SK-N-MC (cell line): ENCODE results near the gene PARP4.
"Not testable (repeated sequence)": the region's sequence is repeated elsewhere in the genome, so short reads cannot be mapped to it uniquely, and the experiment has no call there.

Experiments
- DNase-seq: peaks from one replicate; pipeline ENCODE4 v3.0.0-alpha.2; 2011; ENCODE audit warnings: low read depth, low spot score
- H3K27ac ChIP-seq: fragments of 200-600 bp; sonication (generic); 2 replicates; pipeline ENCODE4 v1.5.1; 2016; ENCODE audit warnings: mixed run types
- H3K36me3 ChIP-seq: fragments of 200-600 bp; sonication (generic); 2 replicates; pipeline ENCODE4 v1.6.1; 2017; ENCODE audit warnings: antibody characterized with exemption, low read length, mixed read lengths; ENCODE audit not compliant: insufficient read depth
- H3K4me3 ChIP-seq: fragments of 200-600 bp; sonication (generic); 2 replicates; pipeline ENCODE4 v1.5.1; 2016
- H3K9ac ChIP-seq: fragments of 200-600 bp; sonication (generic); 2 replicates; pipeline ENCODE4 v1.8.0; 2017; ENCODE audit warnings: mixed run types, mixed read lengths; ENCODE audit not compliant: insufficient read length
- H3K9me3 ChIP-seq: fragments of 200-600 bp; sonication (generic); 2 replicates; pipeline ENCODE4 v1.6.1; 2017; ENCODE audit warnings: low read depth, mild to moderate bottlenecking, antibody characterized with exemption, low read length, moderate library complexity, mixed read lengths
- EZH2 ChIP-seq: fragments of 200-600 bp; sonication (generic); IDR thresholded peaks from one replicate; pipeline ENCODE4 v1.6.1; 2017; ENCODE audit warnings: antibody characterized with exemption
- FOXP2 ChIP-seq: optimal IDR thresholded peaks from 2 replicates; pipeline ENCODE3; 2011; ENCODE audit warnings: mild to moderate bottlenecking, moderate library complexity; ENCODE audit not compliant: insufficient read depth; ENCODE audit errors: extremely low read length, control extremely low read depth
- POLR2AphosphoS5 ChIP-seq: IDR thresholded peaks from 2 replicates; pipeline ENCODE4 v1.6.1; 2012; ENCODE audit warnings: mild to moderate bottlenecking, low read depth, low read length, borderline replicate concordance

Gene PARP4

DNA sequence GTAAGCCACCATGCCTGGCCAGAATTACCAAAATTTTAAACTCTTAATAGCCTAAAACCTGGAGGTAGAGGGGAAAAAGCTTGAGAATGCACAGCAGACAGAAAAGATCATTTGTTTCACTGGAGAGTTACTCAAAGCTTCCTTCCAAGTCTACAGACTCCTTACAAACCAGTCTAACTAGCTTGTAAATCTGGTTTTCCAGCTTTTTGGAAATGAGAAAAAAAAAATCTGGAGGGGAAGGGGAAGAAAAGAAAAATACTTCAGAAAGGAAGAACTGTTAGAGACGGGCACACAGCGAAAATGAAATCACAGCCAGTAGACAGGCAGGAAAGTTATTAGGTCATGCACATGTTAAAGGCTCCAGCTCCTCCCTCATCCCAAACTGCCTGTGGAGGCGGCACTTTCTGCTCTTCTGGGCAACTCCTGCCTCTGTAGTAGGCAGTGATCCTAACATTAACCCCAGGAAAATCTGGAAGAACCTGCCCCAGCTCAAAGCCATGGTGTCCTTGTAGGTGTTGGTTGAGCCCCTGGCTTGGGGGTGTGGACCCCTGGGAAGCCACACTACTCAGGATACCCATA, 17.3 kb downstream of the PARP4 start:
- peaks cover 71% of the 10 kb centered on the region for H3K36me3 ChIP-seq
- H3K9ac ChIP-seq, result no peak overlapping the region
- TF ChIP-seq POLR2AphosphoS5 (no peak), EZH2 (no peak), FOXP2 (no peak)
- DNase-seq, result no peak
- no peak overlapping the region for H3K27ac ChIP-seq
- no peak overlapping the region for H3K4me3 ChIP-seq
- H3K9me3 ChIP-seq, result no peaks in the 10 kb centered on the region

DNA sequence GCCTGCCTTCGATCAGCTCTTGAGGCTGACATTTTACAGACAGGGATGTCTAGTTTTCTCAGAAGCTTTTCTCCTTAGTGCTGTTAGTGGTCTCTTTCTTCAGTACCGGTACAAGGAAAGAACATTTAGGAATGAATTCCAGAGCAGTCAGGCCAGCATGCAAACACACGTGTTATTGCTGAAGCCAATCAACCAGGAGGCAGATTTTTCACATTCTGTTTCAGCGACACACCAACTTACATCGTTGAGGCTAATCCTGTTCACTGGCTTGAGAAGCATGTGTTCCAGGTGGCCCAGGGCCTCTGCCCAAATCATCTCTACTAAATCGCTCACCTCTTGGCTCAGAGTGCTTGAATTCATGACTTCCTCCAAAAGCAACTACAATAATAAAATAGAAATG, 19.2 kb downstream of the PARP4 start:
- no peak for DNase-seq
- H3K9ac ChIP-seq, result no peak overlapping the region
- H3K9me3 ChIP-seq, result no peaks in the 10 kb centered on the region
- peaks cover 83% of the 10 kb centered on the region for H3K36me3 ChIP-seq
- no peak overlapping the region for H3K4me3 ChIP-seq
- TF ChIP-seq FOXP2 (no peak), EZH2 (no peak), POLR2AphosphoS5 (no peak)
- no peak overlapping the region for H3K27ac ChIP-seq

DNA sequence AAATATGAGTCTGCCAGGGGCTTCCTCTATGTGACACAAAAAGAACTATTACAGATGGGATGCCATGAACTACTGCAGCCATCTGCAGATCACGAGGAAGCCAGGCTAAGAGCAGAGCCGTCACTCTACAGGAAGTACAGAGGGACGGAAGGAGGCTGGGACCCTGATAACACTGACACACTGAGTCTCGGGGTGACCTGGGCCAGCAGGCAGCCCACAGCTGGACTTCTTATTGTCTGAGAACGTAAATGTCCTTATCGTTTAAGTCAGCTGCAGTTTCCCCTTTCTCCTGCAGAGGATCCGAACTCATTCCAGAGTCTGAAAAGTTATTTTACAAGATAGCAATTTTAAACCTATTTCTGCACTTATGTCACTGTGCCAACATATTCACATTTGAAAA, 20.7 kb downstream of the PARP4 start:
- H3K9me3 ChIP-seq, result no peaks in the 10 kb centered on the region
- no peak overlapping the region for H3K4me3 ChIP-seq
- no peak overlapping the region for H3K9ac ChIP-seq
- DNase-seq, result no peak
- peaks cover 73% of the 10 kb centered on the region for H3K36me3 ChIP-seq
- H3K27ac ChIP-seq, result no peak overlapping the region
- TF ChIP-seq EZH2, result no peak
- TF ChIP-seq POLR2AphosphoS5, result no peak
- TF ChIP-seq FOXP2, result no peak

DNA sequence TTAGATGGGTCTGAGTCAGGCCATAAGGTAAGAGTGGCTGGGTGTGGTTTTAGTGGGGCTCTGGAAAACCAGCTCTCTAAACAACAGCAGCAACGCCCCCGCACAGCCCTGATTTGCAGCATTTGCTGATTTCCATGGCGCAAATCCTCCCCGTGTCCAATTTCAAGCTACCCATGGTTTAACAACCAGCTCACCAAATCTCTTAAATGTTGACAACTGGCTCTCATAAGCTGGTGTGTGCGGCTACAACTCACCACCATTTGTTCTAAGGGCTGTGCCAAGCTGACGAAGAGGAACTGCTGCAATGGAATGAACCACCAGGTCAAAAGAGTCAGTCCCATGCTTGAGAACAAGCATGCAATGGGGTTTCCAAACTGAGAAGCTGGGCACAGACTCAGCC, 22.9 kb downstream of the PARP4 start:
- Histone ChIP-seq H3K27ac (no peak overlapping the region), H3K4me3 (no peak overlapping the region), H3K36me3 (peaks cover 77% of the 10 kb centered on the region), H3K9me3 (no peaks in the 10 kb centered on the region), H3K9ac (no peak overlapping the region)
- DNase-seq, result no peak
- TF ChIP-seq POLR2AphosphoS5 (no peak), FOXP2 (no peak), EZH2 (no peak)

DNA sequence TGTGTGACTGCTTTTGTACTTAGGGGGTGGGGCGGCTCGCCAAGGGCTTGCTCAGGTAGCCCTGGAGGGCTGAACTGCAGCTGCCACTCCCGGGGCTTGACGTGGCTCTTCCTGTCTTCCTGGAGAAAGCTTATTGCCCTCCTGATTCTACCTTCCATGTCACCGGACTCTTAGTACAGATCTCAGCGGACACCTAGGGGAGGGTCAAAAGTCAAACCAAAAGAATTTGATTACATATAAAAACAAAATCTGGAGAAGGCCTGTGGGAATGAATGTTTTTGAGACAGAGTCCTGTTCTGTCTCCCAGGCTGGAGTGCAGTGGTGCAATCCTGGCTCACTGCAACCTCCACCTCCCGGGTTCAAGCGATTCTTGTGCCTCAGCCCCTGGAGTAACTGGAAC, 24.5 kb downstream of the PARP4 start:
- not testable (repeated sequence) for H3K27ac ChIP-seq, H3K9me3 ChIP-seq, DNase-seq, H3K9ac ChIP-seq, H3K4me3 ChIP-seq
- H3K36me3 ChIP-seq, result peaks cover 76% of the 10 kb centered on the region

DNA sequence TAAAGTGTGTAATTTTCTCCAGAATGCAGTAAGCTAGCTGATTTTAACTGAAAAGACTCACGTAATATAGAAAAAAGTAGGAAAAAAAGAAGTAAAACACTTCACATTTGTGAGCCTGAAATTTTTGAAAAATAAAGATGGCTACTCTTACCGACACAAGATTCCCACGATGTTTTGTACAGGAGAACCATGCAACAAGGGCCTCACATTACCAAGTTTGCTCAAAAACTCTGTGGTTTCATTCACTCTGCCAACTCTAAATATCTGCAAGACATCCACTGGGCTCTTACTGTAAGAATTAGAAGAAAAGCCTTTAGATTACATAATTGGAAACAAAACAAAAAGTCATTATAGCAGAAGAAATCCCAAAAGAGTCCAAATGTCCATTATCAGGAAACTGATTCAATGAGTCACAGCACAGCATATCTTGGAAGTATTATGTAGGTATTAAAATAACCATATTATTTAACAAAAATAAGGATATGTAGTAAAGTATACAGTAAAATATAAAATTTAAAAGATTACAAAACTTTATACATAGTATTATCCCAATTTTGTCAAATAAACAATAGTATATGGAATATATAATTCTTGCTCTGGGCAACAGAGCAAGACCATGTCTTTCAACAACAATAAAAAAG, 26.4 kb downstream of the PARP4 start:
- H3K36me3 ChIP-seq, result peaks cover 73% of the 10 kb centered on the region
- H3K27ac ChIP-seq, H3K9ac ChIP-seq, H3K9me3 ChIP-seq, H3K4me3 ChIP-seq, DNase-seq: not testable (repeated sequence)

DNA sequence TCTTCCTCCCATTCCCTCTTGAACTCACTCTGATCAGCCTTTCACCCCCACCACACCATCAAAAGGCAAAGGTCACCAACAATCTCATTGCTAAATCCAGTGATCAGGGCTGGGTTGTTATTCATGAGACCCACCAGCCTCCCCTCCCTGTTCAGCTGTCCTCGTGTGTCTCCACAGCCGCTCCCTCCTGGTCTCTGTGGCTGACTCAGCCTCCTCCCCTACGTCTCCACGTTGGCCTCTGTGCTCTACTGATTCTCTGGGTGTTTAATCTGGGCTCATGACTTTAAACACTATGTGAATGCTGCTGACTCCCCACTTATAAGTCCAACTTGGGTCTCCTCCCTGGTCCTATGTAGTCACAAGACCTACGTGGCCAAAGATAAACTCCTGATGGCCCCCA, 38.9 kb downstream of the PARP4 start:
- TF ChIP-seq FOXP2 (no peak), EZH2 (no peak), POLR2AphosphoS5 (no peak)
- no peak overlapping the region for H3K9ac ChIP-seq
- H3K9me3 ChIP-seq, result no peaks in the 10 kb centered on the region
- peaks cover 62% of the 10 kb centered on the region for H3K36me3 ChIP-seq
- no peak for DNase-seq
- no peak overlapping the region for H3K27ac ChIP-seq
- no peak overlapping the region for H3K4me3 ChIP-seq

GRCh38 chr13:24472129-24472528, 40.4 kb downstream of the PARP4 start:
- H3K4me3 ChIP-seq, DNase-seq, H3K9me3 ChIP-seq, H3K27ac ChIP-seq, H3K9ac ChIP-seq: not testable (repeated sequence)
- H3K36me3 ChIP-seq, result peaks cover 66% of the 10 kb centered on the region

- Histone ChIP-seq H3K9ac (no peak overlapping the region), H3K4me3 (no peak overlapping the region), H3K9me3 (no peaks in the 10 kb centered on the region), H3K27ac (no peak overlapping the region), H3K36me3 (peaks cover 41% of the 10 kb centered on the region)
- no peak for DNase-seq
- TF ChIP-seq EZH2, result no peak
- no peak for TF ChIP-seq POLR2AphosphoS5
- TF ChIP-seq FOXP2, result no peak
Measured at GRCh38 chr13:24463078-24463477, 49.5 kb downstream of the PARP4 start.
